ENCODE data around the gene NRXN2. TPM values are rescaled to one million over a fixed set of nuclear protein-coding genes. Genes with fewer than 3 reads are reported as not detected.
A peak's percentile ranks its signal among the peaks of the same experiment; 100 is the strongest.

NRXN2 gene
- total RNA-seq, 1 experiment from 2014 or later, result not detected

GRCh38 chr11:64571410-64572091 lies 151.4 kb downstream of the NRXN2 start:
- no peaks in the 10 kb centered on the region for H3K9me3 Mint-ChIP-seq (ENCODE audit: unreplicated experiment)
- DNase-seq (ENCODE audit: unreplicated experiment), result peak; percentile 82
- CTCF ChIA-PET, result interaction anchor here (0.6 to 1.3 kb wide), 6 partner anchors 78 to 133 kb away, joined by 3 to 5 read pairs (median 3); no protein-coding TSS in a partner anchor
- no peak for TF ChIP-seq CTCF (IDR thresholded peaks at IDR 0.05; ENCODE audit: unreplicated experiment)
- POLR2A ChIA-PET, result interaction anchor here (0.6 kb wide), 2 partner anchors 72 to 443 kb away, joined by 3 read pairs; partner anchors contain the start of gene ARL2
- H3K27me3 Mint-ChIP-seq (ENCODE audit: insufficient read depth, unreplicated experiment), result peaks cover 10% of the 10 kb centered on the region
- peak overlapping the region; percentile 29 for H3K27ac Mint-ChIP-seq (ENCODE audit: low read depth, unreplicated experiment)
- H3K4me1 Mint-ChIP-seq (ENCODE audit: insufficient read depth, unreplicated experiment), result peaks cover 18% of the 10 kb centered on the region
- no TSS peak for BruUV-seq (replicated peaks)
- intact Hi-C loops (cut with micrococcal nuclease), result no loop called here
- no peaks in the 10 kb centered on the region for H3K36me3 Mint-ChIP-seq (ENCODE audit: insufficient read depth, unreplicated experiment)
- H3K4me3 Mint-ChIP-seq (ENCODE audit: unreplicated experiment), result peak overlapping the region; percentile 38

GRCh38 chr11:64571050-64571409 lies 152.0 kb downstream of the NRXN2 start:
- no peaks in the 10 kb centered on the region for H3K9me3 Mint-ChIP-seq (ENCODE audit: unreplicated experiment)
- H3K4me1 Mint-ChIP-seq (ENCODE audit: insufficient read depth, unreplicated experiment), result peaks cover 21% of the 10 kb centered on the region
- H3K27ac Mint-ChIP-seq (ENCODE audit: low read depth, unreplicated experiment), result peak overlapping the region; percentile 29
- DNase-seq (ENCODE audit: unreplicated experiment), result no peak
- intact Hi-C loops (cut with micrococcal nuclease), result no loop called here
- H3K4me3 Mint-ChIP-seq (ENCODE audit: unreplicated experiment), result no peak overlapping the region
- ChIA-PET POLR2A (no interaction called here), CTCF (interaction anchor here (0.7 to 1.3 kb wide), 3 partner anchors 79 to 122 kb away, joined by 3 to 4 read pairs (median 3); no protein-coding TSS in a partner anchor)
- peaks cover 10% of the 10 kb centered on the region for H3K27me3 Mint-ChIP-seq (ENCODE audit: insufficient read depth, unreplicated experiment)
- H3K36me3 Mint-ChIP-seq (ENCODE audit: insufficient read depth, unreplicated experiment), result no peaks in the 10 kb centered on the region
- TF ChIP-seq CTCF (IDR thresholded peaks at IDR 0.05; ENCODE audit: unreplicated experiment), result no peak
- BruUV-seq (replicated peaks), result no TSS peak

GRCh38 chr11:64570341-64570740 lies 152.7 kb downstream of the NRXN2 start:
- POLR2A ChIA-PET, result no interaction called here
- H3K36me3 Mint-ChIP-seq (ENCODE audit: insufficient read depth, unreplicated experiment), result no peaks in the 10 kb centered on the region
- intact Hi-C loops (cut with micrococcal nuclease), result no loop called here
- no peak for TF ChIP-seq CTCF (IDR thresholded peaks at IDR 0.05; ENCODE audit: unreplicated experiment)
- H3K9me3 Mint-ChIP-seq (ENCODE audit: unreplicated experiment), result no peaks in the 10 kb centered on the region
- CTCF ChIA-PET, result interaction anchor here (1.2 kb wide), 1 partner anchor 121 kb away, joined by 4 read pairs; no protein-coding TSS in a partner anchor
- H3K4me1 Mint-ChIP-seq (ENCODE audit: insufficient read depth, unreplicated experiment), result peaks cover 21% of the 10 kb centered on the region
- no peak overlapping the region for H3K4me3 Mint-ChIP-seq (ENCODE audit: unreplicated experiment)
- H3K27ac Mint-ChIP-seq (ENCODE audit: low read depth, unreplicated experiment), result no peak overlapping the region
- no TSS peak for BruUV-seq (replicated peaks)
- peaks cover 10% of the 10 kb centered on the region for H3K27me3 Mint-ChIP-seq (ENCODE audit: insufficient read depth, unreplicated experiment)
- no peak for DNase-seq (ENCODE audit: unreplicated experiment)

GRCh38 chr11:64569300-64569970 lies 153.6 kb downstream of the NRXN2 start:
- Mint-ChIP-seq H3K27ac (ENCODE audit: low read depth, unreplicated experiment) (no peak overlapping the region), H3K9me3 (ENCODE audit: unreplicated experiment) (no peaks in the 10 kb centered on the region), H3K4me3 (ENCODE audit: unreplicated experiment) (no peak overlapping the region), H3K27me3 (ENCODE audit: insufficient read depth, unreplicated experiment) (peaks cover 10% of the 10 kb centered on the region), H3K4me1 (ENCODE audit: insufficient read depth, unreplicated experiment) (peaks cover 21% of the 10 kb centered on the region), H3K36me3 (ENCODE audit: insufficient read depth, unreplicated experiment) (no peaks in the 10 kb centered on the region)
- no peak for TF ChIP-seq CTCF (IDR thresholded peaks at IDR 0.05; ENCODE audit: unreplicated experiment)
- POLR2A ChIA-PET, result interaction anchor here (0.8 kb wide), 1 partner anchor 139 kb away, joined by 3 read pairs; no protein-coding TSS in a partner anchor
- no TSS peak for BruUV-seq (replicated peaks)
- no peak for DNase-seq (ENCODE audit: unreplicated experiment)
- CTCF ChIA-PET, result interaction anchor here (0.6 kb wide), 1 partner anchor 219 kb away, joined by 3 read pairs; no protein-coding TSS in a partner anchor
- intact Hi-C loops (cut with micrococcal nuclease), result no loop called here

Measured in MCF 10A (cell line).